CD4-positive, alpha-beta T cell treated with Interleukin-21 for 1 hour (primary cell): ENCODE measurements around the gene EPS15.
A peak's percentile ranks its signal among the peaks of the same experiment; 100 is the strongest.
"Not testable (repeated sequence)": the region's sequence is repeated elsewhere in the genome, so short reads cannot be mapped to it uniquely, and the experiment has no call there.

Experiments
- DNase-seq: peaks from one replicate; pipeline ENCODE4 v3.0.0-alpha.2; 2020

The EPS15 gene

DNA sequence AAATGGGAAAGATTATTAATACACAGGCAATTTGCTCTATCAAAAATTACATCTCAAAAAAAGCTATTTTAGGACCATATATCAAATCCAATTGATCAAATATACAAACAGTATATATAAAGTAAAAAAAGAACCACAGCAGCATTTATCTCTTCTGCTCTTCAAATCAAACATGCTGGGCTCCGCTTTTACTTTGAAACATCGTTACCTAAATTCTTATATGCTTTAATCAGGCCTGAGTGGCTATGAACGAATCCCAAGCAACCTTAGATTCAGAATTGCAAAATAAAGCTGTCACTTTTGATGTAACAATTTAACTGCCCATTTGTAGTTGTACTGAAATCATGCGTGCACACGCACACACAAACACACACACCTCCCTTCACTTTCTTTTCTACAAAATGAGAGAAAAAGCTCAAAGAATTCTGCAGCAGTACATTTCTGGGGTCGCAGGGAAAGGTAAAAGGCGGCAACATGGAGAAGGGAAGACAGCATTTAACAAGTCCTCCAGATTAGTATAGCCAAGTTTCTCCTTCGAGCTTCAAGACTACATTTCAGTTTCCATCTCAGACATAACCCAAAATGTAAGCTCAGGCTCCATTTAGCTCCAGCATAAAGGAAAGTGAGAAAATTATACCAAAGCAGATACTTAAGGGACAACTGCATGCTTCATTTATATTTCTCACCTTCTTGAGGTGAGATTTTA is 96.5 kb downstream of the EPS15 start:
- no peak for DNase-seq

DNA sequence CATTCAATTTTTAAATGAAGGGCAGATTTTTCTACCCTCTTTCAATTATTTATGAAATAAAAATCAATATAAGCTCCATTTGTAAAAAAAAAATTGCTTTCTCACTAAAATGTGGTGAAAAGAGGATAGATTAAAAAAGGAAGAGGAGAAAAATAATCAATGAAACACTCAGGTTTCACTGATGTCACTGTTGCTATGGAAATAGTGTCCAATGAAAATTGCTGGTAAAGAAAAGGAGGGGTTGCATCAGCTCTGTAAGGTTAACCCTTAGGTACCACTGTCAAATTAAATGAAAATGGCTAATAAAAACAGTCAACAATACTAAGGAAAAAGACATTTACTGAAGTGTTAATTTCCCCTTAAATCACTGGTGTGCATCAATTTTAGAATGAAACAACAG is 97.1 kb downstream of the EPS15 start:
- DNase-seq: peak; percentile 47

- no peak for DNase-seq
These were observed 98.0 kb downstream of the EPS15 start for GRCh38 chr1:51420867-51421627.

DNA sequence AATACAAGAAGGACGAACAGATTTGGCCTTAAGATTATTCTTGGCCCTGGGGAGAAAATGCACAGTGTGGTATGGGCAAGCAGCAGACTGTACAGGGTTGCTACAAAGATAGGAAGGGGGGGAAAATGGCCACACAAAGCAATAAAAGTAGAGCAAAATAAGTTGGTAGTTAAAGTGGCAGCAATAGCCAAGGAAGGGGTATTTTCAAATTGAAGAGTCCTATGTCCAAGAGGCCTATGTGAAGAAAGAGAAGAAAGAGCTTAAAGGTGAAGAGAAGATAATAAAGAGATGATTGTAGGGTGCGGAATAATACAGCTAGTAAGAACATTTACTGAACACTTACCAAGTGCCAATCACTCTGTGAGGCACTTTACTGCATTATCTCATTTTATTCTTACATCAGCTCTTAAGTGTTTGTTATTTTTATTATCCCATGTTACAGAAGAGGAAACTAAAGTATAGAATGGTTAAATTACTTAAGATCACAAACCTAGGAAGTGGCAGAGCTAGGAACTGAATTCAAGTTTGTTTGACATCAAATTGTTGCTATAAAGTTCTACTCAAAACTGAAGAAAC is 100.6 kb downstream of the EPS15 start:
- no peak for DNase-seq

- no peak for DNase-seq
These were observed 101.3 kb downstream of the EPS15 start for GRCh38 chr1:51417496-51418383.

DNA sequence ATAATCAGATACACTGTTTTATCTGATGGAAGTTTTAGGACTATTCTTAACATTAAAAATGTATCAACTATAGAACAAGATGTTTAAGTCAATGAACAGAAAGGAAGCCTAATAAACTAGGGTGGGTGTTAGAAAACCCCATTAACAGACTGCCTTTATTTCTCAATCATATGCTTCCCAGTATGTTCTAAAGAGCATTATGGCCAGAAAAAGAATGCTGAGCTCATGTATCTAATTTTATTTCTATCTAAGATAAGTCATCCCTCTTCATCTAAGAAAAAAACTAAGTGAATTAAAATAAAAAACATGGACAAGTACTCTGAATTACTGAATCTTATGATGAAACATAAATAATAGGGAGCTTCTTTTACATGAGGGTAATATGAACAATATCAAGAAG is 102.2 kb downstream of the EPS15 start:
- DNase-seq: no peak

DNA sequence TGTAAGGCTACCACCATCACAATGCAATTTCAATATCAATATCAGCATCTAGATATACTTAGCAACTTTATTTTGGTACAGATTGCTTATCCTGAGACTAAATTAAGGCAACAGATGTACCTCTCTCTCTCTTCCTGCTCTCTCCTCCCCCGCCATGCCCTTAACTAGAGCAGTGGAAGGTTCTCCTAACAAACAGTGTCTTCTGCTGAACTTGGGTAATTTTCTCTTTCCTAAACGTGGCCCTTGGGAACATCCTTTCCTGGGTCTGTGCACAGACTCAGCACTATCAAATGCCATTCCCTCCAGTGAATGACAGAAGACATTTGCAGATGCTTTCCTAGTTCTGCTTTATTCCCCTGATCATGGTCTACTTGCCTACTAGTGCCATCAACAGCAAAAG is 103.1 kb downstream of the EPS15 start:
- DNase-seq: no peak

DNA sequence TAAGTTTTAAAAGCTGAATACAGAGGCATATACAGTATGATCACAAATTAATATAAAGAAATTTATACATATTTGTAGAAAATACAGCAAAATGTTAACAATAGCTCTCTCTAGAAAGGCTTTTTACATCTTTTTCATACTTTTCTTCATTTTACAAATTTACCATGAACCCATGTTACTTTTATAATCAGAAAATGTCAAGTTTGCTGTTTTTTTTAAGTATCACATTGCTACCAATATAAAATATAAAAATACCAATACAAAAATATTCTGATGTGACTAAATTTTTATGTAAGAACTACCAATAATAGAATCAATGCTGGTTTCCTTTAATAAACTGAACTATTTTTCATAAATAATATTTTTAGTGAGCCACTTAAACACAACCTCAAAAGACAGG is 104.3 kb downstream of the EPS15 start:
- DNase-seq: no peak

DNA sequence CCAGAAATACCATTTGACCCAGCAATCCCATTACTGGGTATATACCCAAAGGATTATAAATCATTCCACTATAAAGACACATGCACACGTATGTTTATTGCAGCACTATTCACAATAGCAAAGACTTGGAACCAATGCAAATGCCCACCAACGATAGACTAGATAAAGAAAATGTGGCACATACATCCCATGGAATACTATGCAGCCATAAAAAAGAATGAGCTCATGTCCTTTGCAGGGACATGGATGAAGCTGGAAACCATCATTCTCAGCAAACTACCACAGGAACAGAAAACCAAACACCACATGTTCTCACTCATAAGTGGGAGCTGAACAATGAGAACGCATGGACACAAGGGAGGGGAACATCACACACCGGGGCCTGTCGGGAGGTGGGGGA is 107.2 kb downstream of the EPS15 start:
- DNase-seq: not testable (repeated sequence)

DNA sequence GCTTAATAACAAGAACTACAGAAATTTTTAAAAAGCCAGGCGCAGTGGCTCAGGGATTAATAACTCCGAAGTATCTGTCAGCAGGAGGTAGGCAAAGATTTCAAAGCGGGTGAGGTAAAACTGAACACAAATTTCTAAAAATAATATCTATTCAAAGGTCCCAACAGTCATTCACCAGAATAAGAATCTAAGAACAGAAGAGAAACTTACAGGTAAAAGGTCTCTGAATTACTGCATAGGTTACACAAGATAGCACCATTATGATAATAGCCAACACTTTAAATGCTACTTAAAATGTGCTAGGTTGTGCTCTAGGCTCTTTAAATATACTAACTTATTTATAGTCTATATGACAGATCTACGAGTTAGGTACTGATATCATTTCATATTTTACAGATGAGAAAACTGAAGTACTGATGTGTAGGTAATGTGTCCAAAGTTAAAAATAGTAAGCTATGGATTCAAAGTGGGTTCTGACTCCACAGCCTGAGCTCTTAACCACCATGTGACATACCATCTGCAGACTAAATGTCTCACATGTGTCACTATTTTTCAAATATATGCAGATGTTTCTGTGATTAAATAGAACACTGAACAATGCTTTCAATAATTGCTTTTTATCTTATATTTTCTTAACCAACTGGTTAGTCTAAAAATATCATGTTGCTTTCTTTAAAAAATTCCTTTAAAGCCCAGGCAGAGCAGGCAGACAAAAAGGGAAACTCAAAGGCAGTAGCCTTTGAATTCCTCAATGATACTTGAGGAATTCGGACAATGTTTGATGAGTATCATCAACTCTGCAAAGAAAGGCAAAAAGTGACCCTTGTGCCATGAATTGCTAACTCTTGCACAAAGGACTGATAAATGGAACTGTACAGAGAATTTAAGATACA is 108.3 kb downstream of the EPS15 start:
- no peak for DNase-seq

DNA sequence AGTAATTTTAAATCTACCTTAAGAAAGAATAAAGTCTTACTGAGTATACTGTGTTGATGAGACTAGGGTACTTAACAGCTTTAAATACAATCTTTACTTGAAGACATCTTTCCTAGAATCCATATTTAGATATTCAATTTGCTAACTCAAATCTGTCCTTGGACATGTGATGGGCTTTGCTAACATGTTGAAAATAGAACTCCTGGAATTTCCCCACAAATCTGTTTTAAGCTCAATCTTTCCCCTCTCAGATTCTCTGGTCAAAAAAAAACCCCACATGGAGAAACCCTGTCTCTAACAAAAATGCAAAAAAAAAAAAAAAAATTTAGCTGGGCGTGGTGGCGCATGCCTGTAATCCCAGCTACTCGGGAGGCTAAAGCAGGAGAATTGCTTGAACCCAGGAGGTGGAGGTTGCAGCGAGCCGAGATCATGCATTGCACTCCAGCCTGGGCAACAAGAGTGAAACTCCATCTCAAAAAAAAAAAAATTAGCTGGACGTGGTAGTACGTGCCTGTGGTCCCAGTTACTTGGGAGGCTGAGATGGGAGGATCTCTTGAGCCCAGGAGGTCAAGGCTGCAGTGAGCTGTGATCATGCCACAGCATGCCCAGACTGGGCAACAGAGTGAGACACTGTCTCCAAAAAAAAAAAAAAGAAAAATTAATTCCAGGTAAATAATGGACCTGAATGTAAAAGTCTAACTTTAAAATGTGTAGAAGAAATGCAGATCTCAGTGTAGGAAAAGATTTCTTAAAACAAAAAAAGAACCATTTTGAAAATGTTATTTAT is 109.1 kb downstream of the EPS15 start:
- DNase-seq: not testable (repeated sequence)

- DNase-seq: no peak
These were observed 126.8 kb downstream of the EPS15 start for GRCh38 chr1:51392241-51392640.

GRCh38 chr1:51390641-51391040 is 128.4 kb downstream of the EPS15 start:
- not testable (repeated sequence) for DNase-seq

GRCh38 chr1:51387288-51387687 is 131.8 kb downstream of the EPS15 start:
- DNase-seq: not testable (repeated sequence)

GRCh38 chr1:51386259-51386658 is 132.8 kb downstream of the EPS15 start:
- DNase-seq: not testable (repeated sequence)

DNA sequence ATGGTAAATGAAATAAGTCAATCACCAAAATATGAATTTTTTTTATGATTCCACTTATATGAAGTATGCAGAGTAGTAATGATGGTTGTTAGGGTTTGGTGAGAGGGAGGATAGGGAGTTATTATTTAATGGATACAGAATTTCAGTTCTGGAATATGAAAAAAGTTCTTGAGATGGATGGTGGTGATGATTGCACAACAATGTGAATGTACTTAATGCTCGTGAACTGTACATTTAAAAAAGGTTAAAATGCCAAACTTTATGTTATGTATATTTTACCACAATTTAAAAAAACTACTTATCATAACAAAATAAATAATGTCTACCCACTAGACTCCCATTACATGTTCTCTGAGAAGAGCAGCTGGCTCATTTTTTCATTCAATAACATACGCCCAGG is 133.3 kb downstream of the EPS15 start:
- DNase-seq: no peak

GRCh38 chr1:51381964-51382363 is 137.1 kb downstream of the EPS15 start:
- no peak for DNase-seq

DNA sequence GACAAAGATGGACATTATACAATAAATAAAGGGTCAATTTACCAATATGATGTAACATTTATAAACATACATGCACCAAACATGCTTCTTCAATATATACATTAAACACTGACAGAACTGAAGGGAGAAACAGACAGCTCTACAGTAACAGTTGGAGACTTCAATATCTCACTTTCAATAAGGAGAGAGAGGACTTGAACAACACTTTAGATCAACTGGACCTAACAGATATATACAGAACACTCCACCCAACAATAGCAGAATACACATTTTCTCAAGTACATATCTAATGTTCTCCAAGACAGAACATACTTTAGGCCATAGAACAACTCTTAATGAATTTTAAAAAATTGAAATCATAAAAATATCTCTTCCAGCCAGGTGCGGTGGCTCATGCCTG is 138.1 kb downstream of the EPS15 start:
- no peak for DNase-seq

DNA sequence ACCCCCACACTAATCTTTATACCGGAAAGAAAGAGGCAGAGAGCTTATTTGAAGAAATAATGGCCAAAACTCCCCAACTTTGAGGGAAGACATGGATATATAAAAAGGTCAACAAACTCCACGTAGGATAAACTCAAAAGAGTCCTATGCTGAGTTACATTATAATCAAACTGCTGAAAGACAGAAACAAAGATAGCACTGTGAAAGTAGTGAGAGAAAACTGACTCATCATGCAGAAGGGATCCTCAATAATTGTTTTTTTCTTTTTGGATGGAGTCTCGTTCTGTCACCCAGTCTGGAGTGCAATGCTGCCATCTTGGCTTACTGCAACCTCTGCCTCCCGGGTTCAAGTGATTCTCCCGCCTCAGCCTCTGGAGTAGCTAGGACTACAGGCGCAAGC is 140.2 kb downstream of the EPS15 start:
- no peak for DNase-seq

DNA sequence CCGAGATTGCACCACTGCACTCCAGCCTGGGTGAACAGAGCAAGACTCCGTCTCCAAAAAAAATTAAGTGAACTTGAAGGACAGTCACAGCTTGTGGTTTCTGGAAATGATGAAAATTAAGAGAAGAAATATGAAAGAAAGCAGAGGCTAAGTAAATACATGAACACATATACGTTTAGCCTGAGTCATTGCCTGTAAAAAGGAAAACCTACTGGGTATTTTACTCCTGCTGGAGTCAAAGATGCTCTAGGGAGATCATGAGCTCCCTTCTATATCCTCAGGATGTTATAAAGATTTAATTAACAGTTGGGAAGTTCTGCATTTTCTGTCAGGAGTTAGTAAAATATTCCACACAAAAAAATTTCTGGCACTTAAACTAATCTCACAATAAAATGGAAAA is 145.2 kb downstream of the EPS15 start:
- DNase-seq: no peak

DNA sequence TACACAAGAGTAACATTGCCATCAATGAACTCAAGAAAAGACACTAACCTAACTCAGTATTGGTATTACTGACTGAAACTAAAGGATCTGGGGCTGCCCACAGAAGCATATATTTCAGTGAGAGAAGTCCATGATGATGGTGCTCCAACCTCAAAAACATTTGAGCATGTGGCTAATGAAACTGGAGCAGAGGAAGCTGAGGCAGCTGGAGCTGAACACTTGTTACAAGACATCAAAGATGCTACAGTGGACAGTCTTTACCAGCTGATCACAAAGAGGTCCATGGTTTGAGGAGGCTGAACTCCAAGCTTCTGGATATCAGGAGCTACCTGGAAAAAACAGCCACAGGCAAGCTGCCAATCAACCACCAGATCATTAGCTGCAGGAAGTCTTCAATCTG is 146.5 kb downstream of the EPS15 start:
- no peak for DNase-seq
